ENCODE results near the gene RMRP. TPM values are rescaled to one million over a fixed set of nuclear protein-coding genes. Genes with fewer than 3 reads are reported as not detected.
A peak's percentile ranks its signal among the peaks of the same experiment; 100 is the strongest.

The RMRP gene
- total and polyA plus RNA-seq, 9 of the 15 experiments (the other 6 are each of a cell fraction or from before 2014, with no cell fraction given), result 75.7 to 89,974 (median 13,378) TPM; not detected in 3

DNA sequence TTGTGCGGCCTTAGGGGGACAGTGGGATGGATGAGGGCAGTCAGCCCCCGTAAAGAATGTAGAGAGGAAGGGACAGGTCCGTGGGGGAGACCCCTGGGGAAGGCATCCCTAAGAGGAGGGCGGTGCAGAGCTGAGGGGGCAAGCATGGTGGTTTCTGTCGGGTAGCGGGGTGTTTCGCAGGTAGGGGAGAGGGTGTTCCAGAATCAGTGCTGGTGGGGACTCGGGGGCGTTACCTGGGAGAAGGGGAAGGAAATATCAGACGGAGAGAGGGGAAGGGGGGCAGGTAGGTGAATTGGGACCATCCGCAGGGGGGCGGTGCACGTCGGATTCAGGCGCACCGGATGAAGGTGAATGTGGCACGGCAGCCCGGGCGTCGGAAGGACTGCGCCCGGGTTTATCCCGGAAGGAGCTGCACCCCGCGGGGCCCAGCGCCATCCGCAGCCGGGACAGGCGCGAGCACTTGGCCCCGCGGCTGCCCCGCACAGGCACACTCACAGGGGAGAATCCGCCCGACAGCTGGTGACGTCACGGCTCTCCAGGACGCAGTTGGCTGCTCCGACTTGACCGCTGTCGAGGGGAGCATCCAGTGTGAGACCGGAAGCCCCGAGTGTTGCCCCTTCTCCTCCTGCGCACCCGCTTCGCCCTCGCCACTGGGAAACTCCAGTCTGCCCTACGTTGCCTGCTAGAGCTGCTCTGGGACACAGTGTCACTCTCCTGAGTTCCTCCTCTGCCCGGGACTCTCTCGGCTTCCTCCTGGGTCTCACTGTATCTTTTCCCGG, 40.9 kb downstream of the RMRP start (continued):
- TF ChIP-seq, protein P1, sequence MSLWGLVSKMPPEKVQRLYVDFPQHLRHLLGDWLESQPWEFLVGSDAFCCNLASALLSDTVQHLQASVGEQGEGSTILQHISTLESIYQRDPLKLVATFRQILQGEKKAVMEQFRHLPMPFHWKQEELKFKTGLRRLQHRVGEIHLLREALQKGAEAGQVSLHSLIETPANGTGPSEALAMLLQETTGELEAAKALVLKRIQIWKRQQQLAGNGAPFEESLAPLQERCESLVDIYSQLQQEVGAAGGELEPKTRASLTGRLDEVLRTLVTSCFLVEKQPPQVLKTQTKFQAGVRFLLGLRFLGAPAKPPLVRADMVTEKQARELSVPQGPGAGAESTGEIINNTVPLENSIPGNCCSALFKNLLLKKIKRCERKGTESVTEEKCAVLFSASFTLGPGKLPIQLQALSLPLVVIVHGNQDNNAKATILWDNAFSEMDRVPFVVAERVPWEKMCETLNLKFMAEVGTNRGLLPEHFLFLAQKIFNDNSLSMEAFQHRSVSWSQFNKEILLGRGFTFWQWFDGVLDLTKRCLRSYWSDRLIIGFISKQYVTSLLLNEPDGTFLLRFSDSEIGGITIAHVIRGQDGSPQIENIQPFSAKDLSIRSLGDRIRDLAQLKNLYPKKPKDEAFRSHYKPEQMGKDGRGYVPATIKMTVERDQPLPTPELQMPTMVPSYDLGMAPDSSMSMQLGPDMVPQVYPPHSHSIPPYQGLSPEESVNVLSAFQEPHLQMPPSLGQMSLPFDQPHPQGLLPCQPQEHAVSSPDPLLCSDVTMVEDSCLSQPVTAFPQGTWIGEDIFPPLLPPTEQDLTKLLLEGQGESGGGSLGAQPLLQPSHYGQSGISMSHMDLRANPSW (CRISPR knock-in tag; IDR thresholded peaks at IDR 0.05), result no peak
- TF ChIP-seq PTTG1 (tag; IDR thresholded peaks at IDR 0.05; ENCODE audit: low read depth), result no peak
- 0 out of 2 replicates have a peak, but pooled peaks have one; percentile 19 for TF ChIP-seq KHSRP (IDR thresholded peaks at IDR 0.05)
- TF ChIP-seq ZC3H4 (CRISPR knock-in tag; IDR thresholded peaks at IDR 0.05; ENCODE audit: borderline replicate concordance), result no peak
- no peak for TF ChIP-seq MYC (IDR thresholded peaks at IDR 0.05; ENCODE audit: low read depth, low read length)
- no peak for TF ChIP-seq MYC (CRISPR knock-in tag; IDR thresholded peaks at IDR 0.05; ENCODE audit: borderline replicate concordance, low read depth)
- TF ChIP-seq, protein P2, sequence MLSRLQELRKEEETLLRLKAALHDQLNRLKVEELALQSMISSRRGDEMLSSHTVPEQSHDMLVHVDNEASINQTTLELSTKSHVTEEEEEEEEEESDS (CRISPR knock-in tag; IDR thresholded peaks at IDR 0.05), result no peak
- TF ChIP-seq GABPA (tag; conservative IDR thresholded peaks at IDR 0.05; ENCODE audit: low read depth), result peak; percentile 39; the same call in 1 of the 2 replicates
- TF ChIP-seq ETV1 (tag; conservative IDR thresholded peaks at IDR 0.05; ENCODE audit: low read depth), result 0 out of 2 replicates have a peak, but pooled peaks have one; percentile 11
- no peak for TF ChIP-seq ZNF239 (CRISPR knock-in tag; IDR thresholded peaks at IDR 0.05)
- TF ChIP-seq ATF7 (IDR thresholded peaks at IDR 0.05), result peak; percentile 77
- no peak for TF ChIP-seq TEAD2 (tag; IDR thresholded peaks at IDR 0.05)
- TF ChIP-seq PRPF4 (IDR thresholded peaks at IDR 0.05; ENCODE audit: insufficient read depth, low read depth, low read length, poor library complexity, severe bottlenecking), result no peak
- TF ChIP-seq POLR2G (IDR thresholded peaks at IDR 0.05; ENCODE audit: low read depth, low read length), result 0 out of 2 replicates have a peak, but pooled peaks have one; percentile 31
- TF ChIP-seq, protein P3, sequence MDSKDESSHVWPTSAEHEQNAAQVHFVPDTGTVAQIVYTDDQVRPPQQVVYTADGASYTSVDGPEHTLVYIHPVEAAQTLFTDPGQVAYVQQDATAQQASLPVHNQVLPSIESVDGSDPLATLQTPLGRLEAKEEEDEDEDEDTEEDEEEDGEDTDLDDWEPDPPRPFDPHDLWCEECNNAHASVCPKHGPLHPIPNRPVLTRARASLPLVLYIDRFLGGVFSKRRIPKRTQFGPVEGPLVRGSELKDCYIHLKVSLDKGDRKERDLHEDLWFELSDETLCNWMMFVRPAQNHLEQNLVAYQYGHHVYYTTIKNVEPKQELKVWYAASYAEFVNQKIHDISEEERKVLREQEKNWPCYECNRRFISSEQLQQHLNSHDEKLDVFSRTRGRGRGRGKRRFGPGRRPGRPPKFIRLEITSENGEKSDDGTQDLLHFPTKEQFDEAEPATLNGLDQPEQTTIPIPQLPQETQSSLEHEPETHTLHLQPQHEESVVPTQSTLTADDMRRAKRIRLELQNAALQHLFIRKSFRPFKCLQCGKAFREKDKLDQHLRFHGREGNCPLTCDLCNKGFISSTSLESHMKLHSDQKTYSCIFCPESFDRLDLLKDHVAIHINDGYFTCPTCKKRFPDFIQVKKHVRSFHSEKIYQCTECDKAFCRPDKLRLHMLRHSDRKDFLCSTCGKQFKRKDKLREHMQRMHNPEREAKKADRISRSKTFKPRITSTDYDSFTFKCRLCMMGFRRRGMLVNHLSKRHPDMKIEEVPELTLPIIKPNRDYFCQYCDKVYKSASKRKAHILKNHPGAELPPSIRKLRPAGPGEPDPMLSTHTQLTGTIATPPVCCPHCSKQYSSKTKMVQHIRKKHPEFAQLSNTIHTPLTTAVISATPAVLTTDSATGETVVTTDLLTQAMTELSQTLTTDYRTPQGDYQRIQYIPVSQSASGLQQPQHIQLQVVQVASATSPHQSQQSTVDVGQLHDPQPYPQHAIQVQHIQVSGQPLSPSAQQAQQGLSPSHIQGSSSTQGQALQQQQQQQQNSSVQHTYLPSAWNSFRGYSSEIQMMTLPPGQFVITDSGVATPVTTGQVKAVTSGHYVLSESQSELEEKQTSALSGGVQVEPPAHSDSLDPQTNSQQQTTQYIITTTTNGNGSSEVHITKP (IDR thresholded peaks at IDR 0.05; ENCODE audit: partially characterized antibody), result peak; percentile 54
- TF ChIP-seq, protein P4, sequence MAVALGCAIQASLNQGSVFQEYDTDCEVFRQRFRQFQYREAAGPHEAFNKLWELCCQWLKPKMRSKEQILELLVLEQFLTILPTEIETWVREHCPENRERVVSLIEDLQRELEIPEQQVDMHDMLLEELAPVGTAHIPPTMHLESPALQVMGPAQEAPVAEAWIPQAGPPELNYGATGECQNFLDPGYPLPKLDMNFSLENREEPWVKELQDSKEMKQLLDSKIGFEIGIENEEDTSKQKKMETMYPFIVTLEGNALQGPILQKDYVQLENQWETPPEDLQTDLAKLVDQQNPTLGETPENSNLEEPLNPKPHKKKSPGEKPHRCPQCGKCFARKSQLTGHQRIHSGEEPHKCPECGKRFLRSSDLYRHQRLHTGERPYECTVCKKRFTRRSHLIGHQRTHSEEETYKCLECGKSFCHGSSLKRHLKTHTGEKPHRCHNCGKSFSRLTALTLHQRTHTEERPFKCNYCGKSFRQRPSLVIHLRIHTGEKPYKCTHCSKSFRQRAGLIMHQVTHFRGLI (CRISPR knock-in tag; IDR thresholded peaks at IDR 0.05), result no peak
- TF ChIP-seq FOXM1 (IDR thresholded peaks at IDR 0.05; ENCODE audit: low read depth), result no peak
- TF ChIP-seq FOXM1 (CRISPR knock-in tag; IDR thresholded peaks at IDR 0.05; ENCODE audit: low read depth), result no peak
- no peak for TF ChIP-seq SAFB (IDR thresholded peaks at IDR 0.05; ENCODE audit: borderline replicate concordance, low read depth, low read length)
- no peak for TF ChIP-seq MCM2 (IDR thresholded peaks at IDR 0.05; ENCODE audit: low read depth)
- no peak for TF ChIP-seq PHF20 (IDR thresholded peaks at IDR 0.05; ENCODE audit: partially characterized antibody)
